ENCODE results near the gene PSME3IP1.

GRCh38 chr16:57175896-57176295 is 9.9 kb downstream of the PSME3IP1 start:
- TF ChIP-seq CTCF (IDR thresholded peaks at IDR 0.05) = no peak
- TF ChIP-seq POLR2A (IDR thresholded peaks at IDR 0.05) = no peak

Measured in body of pancreas (tissue), 4 donors.